Body of pancreas (tissue), 4 donors: ENCODE measurements around the gene AIM2.

Experiments used
- POLR2A ChIP-seq, 3 donors: fragments of 450-650 bp; IDR thresholded peaks; one replicate each; pipeline ENCODE4 v1.6.1; 2016; ENCODE audit warnings: antibody characterized with exemption in 3 of 3, mild to moderate bottlenecking in 2 of 3
- TF ChIP-seq, protein P1 (sequence below), 7 experiments: fragments of 450-650 bp in 4 of 7; fragments of 200-600 bp in 3 of 7; sonication (generic) in 3 of 7; IDR thresholded peaks; one replicate each; pipeline ENCODE4 v1.5.1; 2016 to 2019; ENCODE audit warnings: antibody characterized with exemption in 7 of 7

DNA sequence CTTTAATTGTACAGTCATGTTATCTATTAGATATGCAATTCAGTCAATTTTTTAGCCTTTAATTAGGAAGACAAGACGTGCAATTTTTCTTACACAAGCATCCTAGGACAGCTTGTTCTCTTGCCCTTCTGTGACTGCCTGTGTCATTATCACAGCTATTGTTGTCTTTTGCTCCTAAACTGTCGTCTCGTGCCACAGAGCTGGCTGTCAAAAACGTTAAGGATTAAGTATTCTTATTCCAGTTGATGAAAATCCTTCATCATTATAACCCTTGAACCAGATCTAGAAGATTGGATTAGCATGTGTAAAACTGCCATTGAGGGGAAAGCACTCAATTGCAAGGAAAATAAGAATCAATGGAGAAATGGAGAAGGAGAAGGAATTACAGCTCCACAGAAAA is 43.8 kb upstream of the AIM2 start:
- no peak for TF ChIP-seq POLR2A (IDR thresholded peaks at IDR 0.05)
- TF ChIP-seq, protein P1, sequence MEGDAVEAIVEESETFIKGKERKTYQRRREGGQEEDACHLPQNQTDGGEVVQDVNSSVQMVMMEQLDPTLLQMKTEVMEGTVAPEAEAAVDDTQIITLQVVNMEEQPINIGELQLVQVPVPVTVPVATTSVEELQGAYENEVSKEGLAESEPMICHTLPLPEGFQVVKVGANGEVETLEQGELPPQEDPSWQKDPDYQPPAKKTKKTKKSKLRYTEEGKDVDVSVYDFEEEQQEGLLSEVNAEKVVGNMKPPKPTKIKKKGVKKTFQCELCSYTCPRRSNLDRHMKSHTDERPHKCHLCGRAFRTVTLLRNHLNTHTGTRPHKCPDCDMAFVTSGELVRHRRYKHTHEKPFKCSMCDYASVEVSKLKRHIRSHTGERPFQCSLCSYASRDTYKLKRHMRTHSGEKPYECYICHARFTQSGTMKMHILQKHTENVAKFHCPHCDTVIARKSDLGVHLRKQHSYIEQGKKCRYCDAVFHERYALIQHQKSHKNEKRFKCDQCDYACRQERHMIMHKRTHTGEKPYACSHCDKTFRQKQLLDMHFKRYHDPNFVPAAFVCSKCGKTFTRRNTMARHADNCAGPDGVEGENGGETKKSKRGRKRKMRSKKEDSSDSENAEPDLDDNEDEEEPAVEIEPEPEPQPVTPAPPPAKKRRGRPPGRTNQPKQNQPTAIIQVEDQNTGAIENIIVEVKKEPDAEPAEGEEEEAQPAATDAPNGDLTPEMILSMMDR (IDR thresholded peaks at IDR 0.05), result no peak
